ENCODE data around the gene TUSC2. TPM values are rescaled to one million over a fixed set of nuclear protein-coding genes. Genes with fewer than 3 reads are reported as not detected.
"Not testable (repeated sequence)": the region's sequence is repeated elsewhere in the genome, so short reads cannot be mapped to it uniquely, and the experiment has no call there.

The TUSC2 gene
- total RNA-seq, 4 donors from 2014 or later: 16.0 to 42.9 (median 27.4) TPM

GRCh38 chr3:50287262-50287661, 40.8 kb downstream of the TUSC2 start:
- intact Hi-C loops (cut with DNase I): no loop called here
- WGBS, 2 donors: 88 to 100% methylated on average over 1 of the region's 1 CpG

GRCh38 chr3:50286322-50287227, 41.4 kb downstream of the TUSC2 start:
- TF ChIP-seq CTCF (IDR thresholded peaks at IDR 0.05) (no peak), POLR2A (IDR thresholded peaks at IDR 0.05) (no peak)
- WGBS, 2 donors: 81 to 82% methylated on average over 9 to 10 of the region's 28 CpGs
- intact Hi-C loops (cut with DNase I): no loop called here
- Histone ChIP-seq H3K36me3 (peaks cover 31 to 50% (median 32%) of the 10 kb centered on the region in 3 donors), H3K27ac (no peak overlapping the region), H3K4me3 (no peak overlapping the region), H3K27me3 (no peaks in the 10 kb centered on the region), H3K9me3 (no peaks in the 10 kb centered on the region), H3K4me1 (peaks cover 8 to 17% (median 14%) of the 10 kb centered on the region in 3 donors)
- DNase-seq: no peak

More at GRCh38 chr3:50287262-50287661, 40.8 kb downstream of the TUSC2 start:
- Histone ChIP-seq H3K4me3 (no peak overlapping the region), H3K4me1 (peaks cover 12 to 22% (median 17%) of the 10 kb centered on the region in 3 donors), H3K36me3 (peaks cover 31 to 50% (median 32%) of the 10 kb centered on the region in 3 donors), H3K27ac (no peak overlapping the region), H3K27me3 (no peaks in the 10 kb centered on the region), H3K9me3 (no peaks in the 10 kb centered on the region)
- no peak for DNase-seq
- TF ChIP-seq POLR2A (IDR thresholded peaks at IDR 0.05) (no peak), CTCF (IDR thresholded peaks at IDR 0.05) (no peak)

GRCh38 chr3:50284121-50284520, 43.9 kb downstream of the TUSC2 start:
- intact Hi-C loops (cut with DNase I); H3K27ac ChIP-seq; DNase-seq; H3K4me1 ChIP-seq; H3K4me3 ChIP-seq; H3K9me3 ChIP-seq; H3K27me3 ChIP-seq: not testable (repeated sequence)
- H3K36me3 ChIP-seq: peaks cover 18 to 34% (median 18%) of the 10 kb centered on the region in 3 donors
- WGBS, 2 donors: 74 to 76% methylated on average over 5 to 6 of the region's 6 CpGs

- H3K4me3 ChIP-seq: no peak overlapping the region
- H3K9me3 ChIP-seq: no peaks in the 10 kb centered on the region
- WGBS, 2 donors: 91 to 98% methylated on average over 6 of the region's 8 CpGs
- H3K4me1 ChIP-seq: peaks cover 0 to 23% (median 7%) of the 10 kb centered on the region in 3 donors
- peaks cover 0 to 27% (median 1%) of the 10 kb centered on the region in 4 donors for H3K27me3 ChIP-seq
- DNase-seq: no peak
- TF ChIP-seq CTCF (IDR thresholded peaks at IDR 0.05) (no peak), POLR2A (IDR thresholded peaks at IDR 0.05) (no peak)
- intact Hi-C loops (cut with DNase I): loop anchor here (10.0 kb wide), 1 partner anchor 45 kb away; the partner anchor contains the start of genes HYAL2 and TUSC2
- no peak overlapping the region for H3K27ac ChIP-seq
- H3K36me3 ChIP-seq: no peaks in the 10 kb centered on the region
Measured at GRCh38 chr3:50279255-50280016, 48.6 kb downstream of the TUSC2 start.

GRCh38 chr3:50278880-50279224, 49.2 kb downstream of the TUSC2 start, which contains the start of gene LSMEM2:
LSMEM2 (plus strand) TSS chr3:50279087; CDS start chr3:50279114, 27 bp downstream.
- Histone ChIP-seq H3K4me1 (peaks cover 0 to 29% (median 12%) of the 10 kb centered on the region in 3 donors), H3K27ac (no peak within 1 kb of the TSS), H3K4me3 (no peak within 1 kb of the TSS), H3K36me3 (no peaks in the 10 kb centered on the region), H3K27me3 (peaks cover 0 to 33% (median 1%) of the 10 kb centered on the region in 4 donors), H3K9me3 (no peaks in the 10 kb centered on the region)
- intact Hi-C loops (cut with DNase I): loop anchor here (10.0 kb wide), 1 partner anchor 46 kb away; the partner anchor contains the start of genes HYAL2 and TUSC2
- WGBS, 2 donors: no CpG with 5 or more reads among the region's 2 CpGs
- TF ChIP-seq POLR2A (IDR thresholded peaks at IDR 0.05): no peak
- no peak for TF ChIP-seq CTCF (IDR thresholded peaks at IDR 0.05)
- DNase-seq: no peak

Measured in esophagus squamous epithelium (tissue), 5 donors.